Middle frontal gyrus (tissue), 1 donor: ENCODE measurements around the gene TUFM.
"Not testable (repeated sequence)": the region's sequence is repeated elsewhere in the genome, so short reads cannot be mapped to it uniquely, and the experiment has no call there.

Experiments used
- DNase-seq: peaks from one replicate; pipeline ENCODE4 v3.0.0-alpha.2; 2015; ENCODE audit warnings: low spot score; ENCODE audit errors: extremely low spot score

The TUFM gene

DNA sequence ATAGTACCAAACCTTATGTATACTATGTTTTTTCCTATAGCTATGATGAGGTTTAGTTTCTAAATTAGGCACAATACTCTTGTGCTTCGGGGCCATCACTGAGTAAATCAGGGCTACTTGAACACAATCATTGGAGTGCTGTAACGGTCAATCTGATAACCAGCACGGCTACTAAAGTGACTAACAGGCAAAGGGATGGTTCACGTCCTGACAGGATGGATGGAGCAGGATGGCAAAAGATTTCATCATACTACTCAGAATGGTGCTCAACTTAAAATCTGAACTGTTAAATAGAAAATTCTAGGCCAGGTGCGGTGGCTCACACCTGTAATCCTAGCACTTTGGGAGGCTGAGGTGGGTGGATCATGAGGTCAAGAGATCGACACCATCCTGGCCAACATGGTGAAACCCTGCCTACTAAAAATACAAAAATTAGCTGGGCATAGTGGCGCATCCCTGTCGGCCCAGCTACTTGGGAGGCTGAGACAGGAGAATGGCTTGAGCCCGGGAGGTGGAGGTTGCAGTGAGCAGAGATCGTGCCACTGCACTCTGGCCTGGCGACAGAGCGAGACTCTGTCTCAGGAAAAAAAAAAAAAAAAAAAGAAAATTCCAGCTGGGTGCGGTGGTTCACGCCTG, 7.0 kb downstream of the TUFM start:
- no peak for DNase-seq

GRCh38 chr16:28838558-28838918, 7.6 kb downstream of the TUFM start:
- no peak for DNase-seq

GRCh38 chr16:28837672-28838557, 8.2 kb downstream of the TUFM start:
- DNase-seq = no peak

DNA sequence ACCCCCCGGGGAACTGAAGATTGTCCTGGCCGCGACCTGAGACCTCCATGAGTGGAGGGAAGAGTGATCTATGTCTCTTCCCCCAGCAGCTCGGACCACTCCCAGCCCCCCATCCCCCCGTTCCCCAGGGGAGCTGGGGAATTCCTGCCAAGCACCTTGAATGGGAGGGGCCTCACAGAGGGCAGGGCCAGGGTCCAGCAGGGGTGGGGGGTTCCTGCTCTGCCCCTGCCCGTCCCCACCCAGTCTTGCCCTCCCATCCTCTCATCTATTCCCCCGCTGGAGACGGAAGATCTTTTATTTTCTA, 9.4 kb downstream of the TUFM start:
- no peak for DNase-seq

- DNase-seq = no peak
Measured at GRCh38 chr16:28835864-28836760, 10.0 kb downstream of the TUFM start.

- no peak for DNase-seq
Measured at GRCh38 chr16:28834873-28835863, 11.0 kb downstream of the TUFM start.

- no peak for DNase-seq
Measured at GRCh38 chr16:28834349-28834748, 11.8 kb downstream of the TUFM start.

DNA sequence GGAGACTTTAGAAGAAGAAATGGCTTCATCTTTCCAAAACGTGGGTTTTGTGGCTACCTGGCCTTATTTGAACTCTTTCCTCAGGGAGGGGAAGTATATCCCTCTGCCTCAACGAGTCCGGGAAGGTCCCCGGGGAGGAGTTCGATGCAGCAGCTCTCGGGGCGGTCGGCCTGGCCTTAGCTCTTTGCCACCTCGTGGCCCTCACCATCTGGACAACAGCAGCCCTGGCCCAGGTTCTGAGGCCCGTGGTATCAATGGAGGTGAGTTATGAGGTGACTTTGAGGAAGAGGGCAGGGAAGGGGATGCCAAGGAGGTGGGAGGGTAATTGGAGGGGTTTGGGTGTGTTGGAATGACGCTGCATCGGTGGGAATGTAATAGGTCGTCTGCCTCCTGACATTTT, 15.6 kb downstream of the TUFM start:
- no peak for DNase-seq

GRCh38 chr16:28829747-28830146, 16.4 kb downstream of the TUFM start:
- DNase-seq = no peak

DNA sequence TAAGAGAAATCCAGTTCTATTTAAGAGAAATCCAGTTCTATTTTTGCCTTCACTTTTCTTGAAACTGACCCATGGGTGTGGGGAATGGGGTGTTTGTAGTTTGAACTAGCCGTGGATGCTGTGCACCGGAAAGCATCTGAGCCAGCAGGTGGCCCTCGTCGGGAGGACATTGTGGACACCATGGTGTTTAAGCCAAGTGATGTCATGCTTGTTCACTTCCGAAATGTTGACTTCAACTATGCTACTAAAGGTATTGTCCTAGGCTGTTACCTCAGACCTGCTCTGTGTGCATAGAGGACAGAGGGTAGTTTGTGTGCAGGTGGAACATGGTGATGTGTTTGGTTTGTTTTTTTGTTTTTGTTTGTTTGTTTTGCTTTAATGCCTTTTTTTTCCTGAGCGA, 20.0 kb downstream of the TUFM start:
- DNase-seq = no peak

GRCh38 chr16:28824717-28824973, 21.5 kb downstream of the TUFM start:
- DNase-seq = no peak

DNA sequence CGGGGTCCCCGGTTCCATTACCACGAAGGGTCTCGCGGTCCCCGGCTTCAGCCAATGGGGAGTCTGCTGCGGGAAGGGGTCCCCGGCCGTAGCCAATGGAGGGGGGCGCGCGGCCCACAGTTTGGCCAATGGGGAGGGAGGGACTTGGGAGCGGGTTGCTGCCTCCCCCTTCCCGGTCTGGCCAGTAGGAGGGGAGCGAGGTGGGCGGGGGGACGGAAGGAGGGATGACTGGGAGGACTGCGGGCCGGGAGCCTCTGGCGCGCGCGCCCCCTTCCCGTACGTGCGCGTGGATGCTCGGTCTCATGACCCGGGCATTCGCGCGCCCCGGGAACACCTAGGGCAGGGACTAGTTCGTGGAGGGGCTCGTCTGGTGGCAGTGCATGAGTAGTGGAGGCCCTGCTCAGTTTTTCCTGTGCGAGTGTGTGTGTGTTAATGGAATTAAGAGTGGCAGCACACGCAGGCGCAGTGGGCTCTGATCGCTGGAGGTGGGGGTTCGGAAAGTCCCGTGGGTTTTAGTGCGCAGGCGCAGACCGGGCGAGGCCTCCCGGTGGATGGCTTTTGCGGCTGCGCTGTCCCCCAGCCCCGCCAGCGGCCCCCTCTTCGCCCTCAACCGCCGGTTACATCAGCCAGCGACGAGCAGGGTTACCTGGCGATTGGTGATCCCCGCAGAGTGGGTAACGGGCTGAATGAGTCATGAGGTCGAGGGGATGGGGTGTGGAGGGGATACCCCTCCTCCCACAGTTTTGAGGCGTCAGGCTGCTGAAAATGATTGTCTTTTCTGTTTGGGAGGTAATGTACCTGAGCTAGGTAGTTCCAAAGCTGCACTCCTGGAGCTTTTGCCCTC, 22.1 kb downstream of the TUFM start:
- DNase-seq = peak; percentile 75

DNA sequence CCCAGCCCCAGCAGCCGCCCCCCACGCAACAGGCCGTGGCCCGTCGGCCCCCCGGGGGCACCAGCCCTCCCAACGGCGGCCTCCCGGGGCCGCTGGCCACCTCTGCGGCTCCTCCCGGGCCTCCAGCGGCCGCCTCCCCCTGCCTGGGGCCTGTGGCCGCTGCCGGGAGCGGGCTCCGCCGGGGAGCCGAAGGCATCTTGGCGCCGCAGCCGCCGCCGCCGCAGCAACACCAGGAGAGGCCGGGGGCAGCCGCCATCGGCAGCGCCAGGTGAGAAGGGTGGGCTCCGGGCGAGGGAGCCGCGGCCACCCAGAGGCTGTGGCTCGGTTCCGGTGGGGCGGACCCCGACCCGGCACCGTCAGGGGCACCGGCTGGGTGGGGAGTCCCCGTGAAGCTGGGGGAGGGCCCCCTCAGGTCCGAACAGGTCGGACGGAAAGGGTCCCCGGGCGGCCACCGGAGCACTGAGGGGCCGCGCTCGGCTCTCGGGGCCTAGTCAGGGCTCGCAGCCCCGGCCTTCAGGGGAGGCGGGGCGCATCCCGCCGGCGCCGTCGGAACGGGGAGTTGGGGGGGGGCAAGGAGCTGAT, 22.8 kb downstream of the TUFM start:
- DNase-seq = no peak

GRCh38 chr16:28822520-28823290, 23.4 kb downstream of the TUFM start, which contains the start of gene ATXN2L:
Gene ATXN2L, plus strand, starts transcription at chr16:28822999. Its CDS starts 261 bp downstream, at chr16:28823260.
- peak; percentile 89 for DNase-seq

DNA sequence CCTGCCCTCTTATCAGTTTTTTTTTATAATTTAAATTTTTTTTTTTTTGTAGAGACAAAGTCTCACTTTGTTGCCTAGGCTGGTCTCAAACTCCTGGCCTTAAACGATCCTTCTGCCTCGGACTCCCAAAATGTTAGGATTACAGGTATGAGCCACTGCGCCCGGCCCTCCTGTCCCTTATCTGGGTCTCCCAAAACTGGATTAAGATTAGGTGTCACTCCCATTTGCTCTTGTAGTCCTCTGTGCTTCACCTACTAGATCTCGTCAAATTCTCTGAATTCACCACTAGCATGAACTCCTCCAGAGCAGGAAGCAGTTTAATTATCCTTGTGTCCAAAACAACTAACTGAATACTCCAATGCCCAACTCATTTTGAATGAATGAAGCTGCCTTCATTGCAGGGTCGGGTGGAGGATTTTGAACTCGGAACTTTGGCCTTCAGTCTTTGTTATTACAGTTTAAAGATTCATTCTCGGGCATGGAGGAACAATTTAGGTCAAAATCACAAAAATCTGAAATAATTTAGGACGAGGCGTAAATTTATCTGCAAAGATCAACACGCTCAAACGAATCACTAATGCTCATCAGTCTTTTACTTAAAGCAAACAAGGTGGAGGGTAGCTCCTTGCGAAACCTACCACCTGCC, 24.2 kb downstream of the TUFM start:
- DNase-seq = no peak

GRCh38 chr16:28820546-28820945, 25.6 kb downstream of the TUFM start:
- DNase-seq = not testable (repeated sequence)

GRCh38 chr16:28820016-28820415, 26.1 kb downstream of the TUFM start:
- DNase-seq = no peak

GRCh38 chr16:28807445-28808120, 38.6 kb downstream of the TUFM start:
- not testable (repeated sequence) for DNase-seq
